SIG-M5 (cell line): ENCODE results near the gene DDX51.
"Not testable (repeated sequence)": the region's sequence is repeated elsewhere in the genome, so short reads cannot be mapped to it uniquely, and the experiment has no call there.

Experiments used
- DNase-seq: peaks from one replicate; lab custom pipeline; 2025; lab: John Stamatoyannopoulos, UW

Gene DDX51

DNA sequence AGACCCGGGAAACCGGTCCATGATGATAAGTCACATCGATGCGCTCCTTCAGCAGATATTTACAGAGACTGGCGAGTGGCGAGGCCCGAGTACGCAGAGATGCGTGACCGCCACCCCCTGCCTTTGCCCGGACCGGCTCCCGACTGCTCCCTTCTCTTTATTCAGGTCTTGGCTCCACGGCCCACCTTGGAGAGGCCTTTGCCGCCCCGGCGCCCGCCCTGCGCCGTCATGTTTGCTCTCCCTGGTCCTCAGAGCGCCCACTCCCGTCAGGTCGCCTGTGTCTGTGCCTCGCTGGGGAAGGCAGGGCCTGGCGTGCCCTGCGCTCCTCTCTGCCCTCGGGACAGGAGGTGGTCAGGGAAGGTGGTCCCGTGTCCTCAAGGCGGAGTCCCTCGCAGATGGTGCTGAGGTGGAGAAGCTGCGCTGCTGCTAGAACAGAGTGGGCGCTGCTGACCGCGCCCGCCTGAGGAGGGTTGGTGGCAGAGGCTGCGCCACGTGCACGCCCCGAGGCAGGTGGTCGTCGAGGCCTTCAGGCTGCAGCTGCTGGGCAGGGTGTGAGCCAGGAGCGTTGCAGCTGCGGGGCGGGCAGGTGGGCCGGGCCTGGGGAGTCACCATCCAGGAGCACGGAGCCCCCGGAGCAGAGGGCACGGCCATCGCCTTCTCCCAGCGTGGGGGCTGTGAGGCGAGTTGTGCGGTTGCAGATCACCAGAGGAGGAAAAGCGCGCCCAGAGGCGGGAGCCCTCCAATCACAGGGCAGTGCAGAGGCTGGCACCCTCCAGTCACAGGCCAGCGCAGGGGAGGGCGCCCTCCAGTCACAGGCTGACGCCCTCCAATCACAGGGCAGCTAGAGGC lies 27.2 kb downstream of the DDX51 start:
- no peak for DNase-seq

DNA sequence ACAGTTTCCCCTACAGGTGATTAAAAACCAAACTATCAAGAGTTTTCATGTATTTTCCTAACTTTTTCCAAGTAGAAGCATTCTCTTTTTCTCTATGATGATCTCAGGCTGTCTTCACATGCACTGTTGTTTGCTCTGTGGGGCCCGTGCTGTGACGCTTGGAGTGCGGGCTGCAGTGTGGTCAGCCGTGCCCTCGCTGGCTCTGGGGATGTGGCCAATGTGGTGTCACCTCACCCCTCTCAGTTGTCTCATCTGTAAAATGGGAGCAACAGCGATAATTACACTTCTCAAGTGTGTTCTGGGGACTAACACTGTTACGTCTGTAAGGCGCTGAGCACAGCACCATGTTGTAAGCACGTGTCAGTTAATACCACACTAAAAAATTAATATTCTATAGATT lies 28.6 kb downstream of the DDX51 start:
- DNase-seq: no peak

DNA sequence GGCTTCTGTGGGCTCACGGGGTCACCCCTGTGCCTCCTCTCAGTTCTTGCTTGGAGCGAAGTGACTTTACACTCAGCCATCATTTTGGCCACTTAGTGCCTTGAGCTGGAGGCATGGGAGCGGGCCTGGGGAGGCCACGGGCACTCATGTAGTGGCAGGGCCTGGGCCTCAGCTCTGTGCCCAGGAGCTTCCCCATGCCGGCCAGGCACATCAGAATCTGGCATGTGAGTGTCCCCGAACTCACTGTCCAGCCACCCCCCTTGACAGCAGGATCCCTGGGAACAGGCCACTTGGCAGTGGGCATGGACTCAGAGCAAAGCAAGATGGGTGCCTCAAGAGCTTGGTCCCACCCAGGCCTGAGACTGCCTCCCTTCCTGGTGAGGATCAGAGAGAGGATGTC lies 29.5 kb downstream of the DDX51 start:
- no peak for DNase-seq

DNA sequence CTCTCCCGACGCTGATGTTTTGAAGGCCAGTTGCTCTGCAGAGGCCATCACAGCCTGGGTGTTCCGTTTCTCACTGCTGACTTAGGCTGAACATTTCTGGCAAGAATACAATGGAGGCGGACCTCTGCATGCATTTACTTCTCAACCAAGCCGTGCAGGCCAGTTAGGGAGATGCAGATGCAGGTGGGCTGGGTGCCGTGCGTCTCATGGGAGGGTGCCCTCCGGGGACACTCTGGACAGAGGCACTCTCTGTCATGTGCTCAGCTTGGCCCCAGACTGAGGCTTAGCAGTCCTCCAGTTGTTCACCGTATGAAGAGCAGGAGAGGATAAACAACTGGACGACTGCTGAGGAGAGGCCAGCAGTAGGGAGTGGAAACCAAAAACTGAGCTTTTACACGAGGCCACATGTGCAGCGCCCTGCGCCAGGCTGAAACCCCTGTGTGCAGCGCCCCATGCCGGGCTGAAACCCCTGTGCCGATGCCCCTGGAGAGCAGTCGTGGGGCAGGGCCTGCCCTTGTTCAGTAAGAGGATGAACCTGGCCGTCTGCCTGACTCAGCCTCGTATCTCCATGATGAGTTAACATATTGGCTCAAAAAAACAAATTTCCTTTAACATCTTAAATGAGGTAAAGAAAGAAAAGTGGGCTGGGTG lies 32.3 kb downstream of the DDX51 start:
- no peak for DNase-seq

DNA sequence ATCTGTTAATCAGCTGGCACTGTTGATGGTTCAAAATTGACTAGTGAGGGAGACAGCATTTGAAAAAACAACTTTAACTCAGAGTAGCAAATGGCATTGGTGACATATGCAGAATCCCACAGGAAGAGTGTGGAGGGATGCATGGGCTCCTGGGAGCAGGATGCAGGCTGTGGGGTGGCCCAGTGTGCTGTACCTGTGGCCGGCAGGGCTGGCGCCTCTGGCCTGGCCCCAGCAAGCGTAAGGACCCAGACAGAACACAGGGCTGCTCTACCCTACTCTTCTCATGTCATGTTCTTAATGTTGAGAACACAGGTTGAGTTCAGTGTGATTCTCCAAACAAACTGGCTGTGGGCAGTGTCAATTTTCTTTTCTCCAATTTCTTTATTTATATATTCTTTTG lies 33.4 kb downstream of the DDX51 start:
- DNase-seq: no peak

DNA sequence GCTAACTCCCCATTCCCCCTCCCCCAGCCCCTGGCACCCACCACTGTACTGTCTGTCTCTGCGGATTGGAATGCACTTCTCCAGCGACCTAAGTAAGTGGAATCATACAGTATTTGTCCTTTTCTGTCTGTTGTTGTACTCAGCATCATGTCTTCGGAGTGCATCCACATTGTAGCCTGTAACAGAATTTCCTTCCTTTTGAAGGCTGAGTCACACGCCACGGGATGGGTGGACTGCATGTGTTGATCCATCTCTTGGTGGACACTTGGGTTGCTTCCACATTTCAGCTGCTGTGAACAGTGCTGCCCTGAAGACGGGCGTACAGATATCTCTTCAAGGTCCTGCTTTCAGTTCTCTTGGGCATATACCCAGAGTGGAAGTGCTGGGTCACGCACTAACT lies 34.4 kb downstream of the DDX51 start:
- DNase-seq: no peak

DNA sequence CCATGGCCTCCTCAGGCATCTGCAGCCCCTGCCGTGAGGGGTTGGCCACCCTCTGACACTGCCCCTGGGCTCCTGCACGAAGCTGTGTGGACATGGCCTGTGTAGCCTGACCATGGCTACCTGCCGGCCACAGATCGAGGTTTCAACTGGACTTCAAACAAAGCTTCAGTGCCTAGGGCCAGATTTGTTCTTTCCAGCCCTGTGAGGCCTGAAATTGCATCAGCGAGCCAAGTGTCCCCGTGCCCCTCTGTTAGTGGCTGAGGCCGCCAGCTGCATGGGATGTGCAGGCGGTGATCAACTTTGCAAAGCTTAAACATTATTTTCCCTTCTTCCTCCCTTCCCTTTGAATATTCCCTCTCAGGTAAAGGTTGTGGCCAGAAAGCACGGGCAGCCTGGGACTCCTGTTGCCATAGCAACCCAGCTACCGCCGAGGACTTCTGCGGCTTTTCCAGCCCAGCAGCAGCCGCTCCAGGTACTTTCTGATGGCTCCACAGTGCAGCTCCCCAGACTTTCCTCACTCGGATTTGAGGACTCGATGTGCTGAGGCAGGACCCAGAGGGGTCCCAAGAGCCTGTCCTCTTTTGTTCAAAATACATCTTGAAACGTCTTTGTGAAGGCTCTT lies 35.8 kb downstream of the DDX51 start:
- DNase-seq: no peak

DNA sequence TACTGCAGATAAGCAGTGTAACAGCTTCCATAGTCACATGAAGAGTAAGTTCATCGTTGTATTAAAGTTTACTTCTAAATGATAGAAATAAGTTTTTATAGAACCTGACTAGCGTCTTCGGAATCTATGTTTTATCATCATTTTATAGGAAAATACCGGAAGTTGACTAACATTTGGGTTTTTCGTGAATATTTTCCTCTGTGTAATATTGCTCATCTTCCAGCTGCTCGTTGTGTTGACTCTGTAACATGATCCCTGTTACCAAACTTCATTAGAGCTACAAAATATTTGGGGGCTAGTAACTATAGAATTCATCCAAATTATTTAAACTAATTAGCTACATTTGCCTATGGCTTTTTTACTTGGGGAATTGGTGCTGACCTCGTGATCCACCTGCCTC lies 37.2 kb downstream of the DDX51 start:
- no peak for DNase-seq

DNA sequence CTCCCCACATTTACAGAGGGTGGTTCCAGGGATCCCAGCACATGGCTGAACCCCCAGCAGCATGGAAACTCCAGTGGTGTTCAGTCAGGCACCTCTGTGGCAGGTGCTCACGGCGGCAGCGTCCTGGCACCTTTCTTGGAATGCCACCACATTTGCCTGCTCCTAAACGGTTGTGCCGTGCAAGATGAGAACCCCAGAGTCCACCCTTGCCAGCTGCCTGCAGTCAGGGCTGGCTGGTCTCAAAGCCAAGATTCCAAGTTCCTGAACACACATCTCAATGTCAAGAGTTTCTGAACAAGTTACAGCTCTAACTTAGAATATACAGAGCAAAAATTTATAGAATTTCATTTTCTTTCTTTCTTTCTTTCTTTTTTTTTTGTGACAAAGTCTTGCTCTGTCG lies 38.7 kb downstream of the DDX51 start:
- no peak for DNase-seq

DNA sequence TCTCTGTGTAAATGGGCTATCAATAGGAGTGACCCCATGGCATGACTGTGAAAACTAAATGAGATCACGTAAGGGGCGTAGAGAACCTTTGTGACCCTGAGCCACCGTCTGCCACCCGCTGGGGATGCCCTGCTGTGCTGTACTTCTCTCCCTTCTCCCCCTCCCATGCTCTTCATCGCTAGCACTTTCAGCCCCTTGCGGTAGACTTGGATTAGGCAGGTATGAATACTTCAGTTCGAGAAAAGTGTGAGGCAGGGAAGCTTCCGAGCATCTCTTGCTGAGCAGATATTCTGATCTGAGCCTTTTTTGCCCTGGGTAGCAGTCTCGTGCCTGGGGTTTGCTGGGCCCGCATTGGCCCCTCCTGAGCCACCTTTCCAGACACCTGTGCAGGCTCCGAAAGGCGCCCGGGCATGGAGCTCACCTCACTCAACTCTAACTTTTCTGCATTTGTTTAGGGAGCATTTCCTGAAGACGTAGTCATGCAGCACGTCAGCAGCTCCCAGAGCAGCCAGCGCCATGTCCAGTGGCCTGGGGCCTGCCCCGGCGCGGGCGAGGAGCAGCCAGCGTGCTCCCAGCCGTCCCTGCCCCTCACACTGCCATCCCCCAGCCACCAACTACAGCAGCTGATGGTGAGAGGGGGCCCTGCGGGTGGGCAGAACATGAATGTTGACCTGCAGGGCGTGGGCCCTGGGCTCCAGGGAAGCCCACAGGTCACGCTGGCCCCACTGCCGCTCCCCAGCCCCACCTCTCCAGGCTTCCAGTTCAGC lies 40.4 kb downstream of the DDX51 start:
- no peak for DNase-seq

DNA sequence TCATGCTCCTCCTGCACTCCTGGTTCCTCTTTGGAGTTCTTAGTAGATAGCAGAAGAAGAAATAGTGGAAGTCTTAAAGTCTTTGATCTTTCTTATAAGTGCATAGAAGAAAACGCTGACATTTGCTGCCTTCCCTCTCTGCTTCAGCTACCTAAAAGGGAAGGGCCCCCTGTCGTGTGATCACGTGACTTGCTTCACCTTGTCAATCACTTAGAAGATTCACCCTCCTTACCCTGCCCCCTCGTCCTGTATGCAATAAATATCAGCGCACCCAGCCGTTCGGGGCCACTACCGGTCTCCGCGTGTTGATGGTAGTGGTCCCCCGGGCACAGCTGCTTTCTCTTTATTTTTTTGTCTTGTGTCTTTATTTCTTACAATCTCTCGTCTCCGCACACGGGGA lies 41.0 kb downstream of the DDX51 start:
- not testable (repeated sequence) for DNase-seq

DNA sequence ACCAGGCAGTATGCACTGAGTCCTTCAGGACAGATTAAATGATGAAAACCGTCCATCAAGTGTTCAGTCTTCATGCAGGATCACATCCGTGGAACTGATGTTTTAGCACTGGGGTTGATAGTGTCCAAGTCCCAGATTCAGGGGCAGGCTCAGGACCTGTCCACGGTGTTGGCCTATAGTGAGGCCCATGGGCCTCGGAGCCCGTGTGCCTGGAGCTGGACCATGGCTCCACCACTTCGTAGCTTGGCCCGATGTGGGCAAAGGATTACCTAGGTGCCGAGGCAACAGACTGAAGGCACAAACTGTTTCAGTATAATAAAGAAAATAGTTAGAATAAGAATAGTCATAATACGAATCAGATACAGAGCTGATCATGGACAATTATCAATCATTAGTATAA lies 41.8 kb downstream of the DDX51 start:
- DNase-seq: no peak

DNA sequence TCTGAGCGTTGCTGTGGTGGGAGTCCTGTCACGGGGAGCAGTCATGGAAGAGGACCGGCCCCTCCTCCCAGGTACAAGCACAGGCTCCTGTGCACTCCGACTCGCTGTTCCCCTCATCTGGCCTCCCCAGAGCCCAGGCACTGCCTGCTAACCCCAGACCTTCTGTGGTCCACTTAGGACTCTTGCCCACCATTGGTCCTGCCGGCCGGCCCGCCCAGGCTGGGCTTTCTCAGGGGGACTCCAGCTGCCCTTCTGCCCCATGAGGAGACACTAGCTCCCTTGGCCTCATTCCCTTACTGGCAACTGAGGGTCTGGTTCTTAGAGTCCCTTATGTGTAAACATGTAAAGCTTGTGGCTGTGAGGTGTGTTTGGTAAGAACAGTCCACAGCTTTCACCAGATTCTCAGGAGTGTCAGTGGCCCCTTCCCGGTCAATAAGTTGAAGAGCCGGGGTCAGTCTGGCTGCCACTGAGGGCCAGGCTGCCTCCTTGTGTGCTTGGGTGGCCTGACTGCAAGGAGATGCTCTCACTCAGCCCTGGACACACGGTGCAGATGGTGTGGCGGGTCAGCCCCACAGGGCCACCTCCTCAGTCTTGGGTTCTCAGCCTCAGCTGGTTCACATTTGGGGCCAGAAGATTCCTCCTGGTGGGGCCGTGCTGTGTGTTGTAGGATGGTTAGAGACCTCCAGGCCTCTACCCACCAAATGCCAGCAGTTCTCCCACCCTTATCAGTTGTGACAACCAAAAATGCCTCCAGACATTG lies 43.6 kb downstream of the DDX51 start:
- no peak for DNase-seq

DNA sequence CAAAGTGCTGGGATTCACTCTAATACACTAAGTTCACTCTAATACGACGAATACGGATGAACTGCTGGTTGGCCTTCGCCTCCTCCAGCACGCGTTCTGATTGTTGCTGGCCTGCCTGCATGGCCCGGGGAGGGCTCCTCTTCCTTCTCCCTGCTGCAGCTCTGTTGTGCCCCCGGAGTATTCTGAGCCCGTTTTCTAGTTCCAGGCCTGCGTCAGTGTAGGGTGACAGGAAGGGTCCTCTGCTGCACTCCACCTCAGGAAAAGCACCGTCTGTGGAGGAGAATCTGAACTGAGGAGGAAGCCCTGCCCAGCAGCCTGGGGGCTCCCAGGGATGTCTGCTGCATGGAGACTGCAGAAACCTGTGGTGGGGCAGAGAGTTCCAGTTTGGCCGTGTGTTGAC lies 44.4 kb downstream of the DDX51 start:
- no peak for DNase-seq

DNA sequence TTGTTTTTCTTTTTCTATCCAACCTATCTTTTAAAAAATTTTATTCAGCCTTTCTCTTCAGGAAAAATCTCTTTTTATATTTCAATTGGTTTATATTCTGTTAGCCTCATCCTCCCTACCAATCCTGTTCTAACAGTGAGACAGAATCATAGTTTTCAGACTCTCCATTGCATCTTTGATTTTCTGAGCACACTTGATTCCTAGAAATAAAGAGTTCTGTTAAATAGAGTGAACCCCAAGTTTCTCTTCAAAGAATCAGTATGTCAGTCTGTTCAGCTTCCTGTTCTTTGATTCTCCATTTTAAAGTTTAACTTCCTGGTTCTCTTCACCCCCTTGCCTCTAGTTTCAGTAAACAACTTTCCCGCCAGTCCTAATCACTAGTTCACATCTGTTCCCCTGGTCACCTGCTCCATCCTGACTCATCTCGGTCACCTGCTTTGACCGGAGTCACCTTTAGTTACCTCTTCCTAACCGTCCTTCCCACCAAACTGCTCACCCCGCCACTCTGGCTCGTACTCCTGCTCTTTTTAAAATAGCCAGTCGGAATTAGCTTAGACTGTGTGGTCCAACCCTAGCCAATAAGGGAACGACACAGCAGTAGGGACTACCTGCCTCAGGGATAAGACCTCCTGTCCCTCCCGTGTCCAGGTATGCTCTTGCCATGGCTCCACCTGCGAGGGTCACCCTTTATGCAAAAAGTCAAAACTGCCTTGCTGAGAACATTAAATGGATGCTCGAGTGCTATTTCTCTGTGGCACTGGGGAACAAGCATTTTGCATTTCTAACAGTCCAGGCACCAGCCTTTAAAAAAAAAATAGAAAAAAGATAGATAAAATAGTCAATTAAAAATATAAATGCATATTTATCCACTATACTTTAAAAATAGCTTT lies 48.4 kb downstream of the DDX51 start:
- DNase-seq: no peak

DNA sequence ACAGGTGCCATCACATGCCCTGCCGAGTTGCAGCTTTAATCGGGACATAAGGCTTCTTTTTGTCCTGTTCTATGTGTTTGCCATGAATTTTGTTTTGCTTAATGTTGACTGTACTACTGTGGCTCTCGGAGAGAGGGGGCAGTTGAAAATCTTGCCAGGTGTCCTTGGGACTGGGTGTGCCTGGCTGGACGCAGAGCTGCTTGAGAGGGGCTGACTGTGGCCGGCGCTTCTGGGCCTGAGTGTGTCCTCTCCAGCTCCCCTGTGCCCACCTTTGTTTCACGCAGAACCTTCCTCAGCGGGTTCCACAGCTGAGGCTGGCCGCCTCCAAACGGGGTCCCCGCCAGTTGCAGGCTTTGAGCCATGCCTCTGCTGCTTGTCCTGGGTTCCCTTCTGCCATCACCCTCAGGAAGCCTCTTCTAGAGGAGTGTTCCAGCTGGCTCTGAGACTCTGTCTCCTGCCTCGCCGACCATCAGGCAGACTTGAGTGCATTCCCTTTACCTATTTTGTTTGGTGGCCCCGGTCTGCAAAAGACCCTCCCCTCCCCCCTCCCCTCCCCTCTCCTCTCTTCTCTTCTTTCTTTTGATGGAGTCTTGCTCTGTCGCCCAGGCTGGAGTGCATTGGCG lies 49.7 kb downstream of the DDX51 start:
- DNase-seq: no peak

DNA sequence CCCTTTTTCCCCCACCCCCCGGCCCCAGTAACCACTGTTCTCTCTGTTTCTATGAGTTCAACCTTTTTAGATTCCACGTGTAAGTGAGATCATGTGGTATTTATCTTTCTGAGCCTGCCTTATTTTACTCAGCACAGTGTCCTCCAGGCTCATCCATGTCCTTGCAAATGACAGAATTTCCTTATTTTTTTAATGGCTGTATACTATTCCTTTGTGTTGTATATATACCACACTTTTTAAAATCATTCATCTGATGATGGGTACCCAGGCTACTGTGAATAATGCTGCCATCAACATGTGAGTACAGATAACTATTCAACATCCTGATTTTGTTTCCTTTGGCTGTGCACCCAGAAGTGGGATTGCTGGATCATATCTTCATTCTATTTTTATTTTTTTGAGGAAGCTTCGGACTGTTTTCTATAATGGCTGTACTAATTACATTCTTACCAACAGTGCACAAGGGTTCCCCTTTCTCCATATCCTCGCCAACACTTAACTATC lies 54.7 kb downstream of the DDX51 start:
- DNase-seq: no peak
